Type B pancreatic cell (in vitro differentiated cells): Measurements from ENCODE around the gene TIMP1. TPM values are rescaled to one million over a fixed set of nuclear protein-coding genes. Genes with fewer than 3 reads are reported as not detected.

ENCODE experiments used
- DNase-seq: peaks from one replicate; pipeline ENCODE4 v3.0.0; 2021; ENCODE audit warnings: mixed read lengths; ENCODE audit not compliant: unreplicated experiment; ENCODE audit errors: extremely low spot score
- H3K27ac Mint-ChIP-seq: 2 replicates; pipeline ENCODE4 v1.8.0; 2021; ENCODE audit warnings: mild to moderate bottlenecking, mixed read lengths
- H3K27me3 Mint-ChIP-seq: 2 replicates; pipeline ENCODE4 v1.8.0; 2021; ENCODE audit warnings: mixed read lengths
- H3K36me3 Mint-ChIP-seq: 2 replicates; pipeline ENCODE4 v1.8.0; 2021; ENCODE audit warnings: mixed read lengths
- H3K4me1 Mint-ChIP-seq: one replicate; pipeline ENCODE4 v1.8.0; 2021; ENCODE audit warnings: mixed read lengths; ENCODE audit not compliant: unreplicated experiment
- H3K4me3 Mint-ChIP-seq: 2 replicates; pipeline ENCODE4 v1.8.0; 2021; ENCODE audit warnings: mild to moderate bottlenecking, mixed read lengths
- H3K9me3 Mint-ChIP-seq: 2 replicates; pipeline ENCODE4 v1.8.0; 2021; ENCODE audit warnings: mixed read lengths
- CTCF ChIP-seq: fragments of 200-600 bp; sonication (generic); conservative IDR thresholded peaks from 2 replicates; pipeline ENCODE4 v1.5.0; 2021; ENCODE audit warnings: antibody characterized with exemption, mild to moderate bottlenecking
- total RNA-seq: library from RNA; stranded (reverse); gene quantifications from 2 replicates; pipeline ENCODE4 v1.2.1, GENCODE V29; 2021; ENCODE audit warnings: low replicate concordance

TIMP1 gene
- total RNA-seq, 1 donor from 2014 or later = 95.4 TPM

GRCh38 chrX:47625365-47625764 is 43.1 kb downstream of the TIMP1 start:
- no peak for DNase-seq
- H3K27ac Mint-ChIP-seq = no peak overlapping the region

GRCh38 chrX:47628982-47629381 is 46.7 kb downstream of the TIMP1 start:
- Mint-ChIP-seq H3K9me3 (no peaks in the 10 kb centered on the region), H3K4me1 (no peaks in the 10 kb centered on the region), H3K4me3 (no peak overlapping the region), H3K27me3 (peaks cover 4% of the 10 kb centered on the region), H3K27ac (no peak overlapping the region), H3K36me3 (no peaks in the 10 kb centered on the region)
- TF ChIP-seq CTCF = no peak
- no peak for DNase-seq

More at GRCh38 chrX:47625365-47625764, 43.1 kb downstream of the TIMP1 start:
- Mint-ChIP-seq H3K4me1 (no peaks in the 10 kb centered on the region), H3K4me3 (no peak overlapping the region), H3K36me3 (no peaks in the 10 kb centered on the region), H3K27me3 (peaks cover 30% of the 10 kb centered on the region), H3K9me3 (no peaks in the 10 kb centered on the region)
- TF ChIP-seq CTCF = no peak

DNA sequence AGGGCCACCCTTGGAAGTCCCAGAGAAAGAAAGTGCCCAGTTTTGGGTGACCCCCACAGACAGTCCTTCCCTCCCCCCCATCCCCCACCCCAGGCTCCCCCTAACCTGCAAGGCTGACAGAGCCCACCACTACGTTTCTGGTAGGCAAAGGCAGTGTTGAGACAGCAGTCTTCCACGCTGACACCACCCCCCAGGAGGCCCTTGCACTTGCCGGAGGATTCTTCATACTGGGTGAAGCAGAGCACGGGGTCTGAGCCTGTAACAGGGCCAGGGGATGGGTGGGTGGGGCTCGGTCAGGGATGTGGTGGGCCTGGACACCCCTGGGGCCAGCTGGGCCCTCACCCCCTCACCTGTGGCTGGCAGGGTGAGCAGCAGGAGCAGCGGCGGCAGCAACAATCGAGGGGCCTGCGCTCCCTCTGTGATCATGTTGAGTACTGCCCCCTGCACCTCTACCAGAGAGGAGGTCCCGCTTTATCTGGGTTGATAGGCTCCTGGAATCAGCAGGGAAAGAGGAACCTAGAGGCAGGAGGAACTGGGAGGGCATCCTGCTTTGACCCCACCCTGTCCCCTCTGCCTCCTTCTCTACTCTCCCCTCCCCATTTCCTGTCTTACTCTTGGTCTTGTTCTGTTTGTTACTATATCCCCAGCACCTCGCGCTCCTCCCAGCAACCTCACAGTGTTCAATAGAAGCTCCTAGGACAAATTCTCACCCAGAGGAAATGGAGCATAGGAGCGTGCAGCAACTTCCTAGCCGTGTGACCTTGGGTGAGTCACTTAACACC is 47.4 kb downstream of the TIMP1 start, which contains the start of gene CFP:
TSS of gene CFP (minus strand) at position 512 of the 782 bp plus-strand sequence. CDS start at position 426, 86 bp downstream.
- Mint-ChIP-seq H3K9me3 (no peaks in the 10 kb centered on the region), H3K4me1 (no peaks in the 10 kb centered on the region), H3K4me3 (no peak within 1 kb of the TSS), H3K36me3 (no peaks in the 10 kb centered on the region), H3K27ac (no peak within 1 kb of the TSS), H3K27me3 (peaks cover 4% of the 10 kb centered on the region)
- no peak for TF ChIP-seq CTCF
- no peak for DNase-seq

DNA sequence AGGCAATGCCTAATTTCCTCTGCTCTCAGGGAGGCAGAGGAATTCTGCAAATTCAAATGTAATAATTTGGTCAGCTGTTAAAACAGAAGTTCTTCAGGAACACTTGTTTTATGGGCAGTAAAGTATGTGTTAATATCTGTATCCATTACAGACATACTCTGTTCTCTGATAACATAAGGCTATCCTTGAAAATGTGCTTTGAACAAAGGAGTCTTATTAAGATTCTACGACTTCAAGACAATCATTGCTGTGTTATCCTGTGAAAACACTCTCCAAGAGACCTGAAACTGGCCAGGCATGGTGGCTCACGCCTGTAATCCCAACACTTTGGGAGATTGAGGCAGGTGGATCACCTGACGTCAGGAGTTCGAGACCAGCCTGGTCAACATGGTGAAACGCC is 49.4 kb downstream of the TIMP1 start:
- Mint-ChIP-seq H3K4me1 (no peaks in the 10 kb centered on the region), H3K27ac (no peak overlapping the region), H3K9me3 (no peaks in the 10 kb centered on the region), H3K36me3 (no peaks in the 10 kb centered on the region), H3K27me3 (no peaks in the 10 kb centered on the region), H3K4me3 (no peak overlapping the region)
- no peak for DNase-seq
- no peak for TF ChIP-seq CTCF

DNA sequence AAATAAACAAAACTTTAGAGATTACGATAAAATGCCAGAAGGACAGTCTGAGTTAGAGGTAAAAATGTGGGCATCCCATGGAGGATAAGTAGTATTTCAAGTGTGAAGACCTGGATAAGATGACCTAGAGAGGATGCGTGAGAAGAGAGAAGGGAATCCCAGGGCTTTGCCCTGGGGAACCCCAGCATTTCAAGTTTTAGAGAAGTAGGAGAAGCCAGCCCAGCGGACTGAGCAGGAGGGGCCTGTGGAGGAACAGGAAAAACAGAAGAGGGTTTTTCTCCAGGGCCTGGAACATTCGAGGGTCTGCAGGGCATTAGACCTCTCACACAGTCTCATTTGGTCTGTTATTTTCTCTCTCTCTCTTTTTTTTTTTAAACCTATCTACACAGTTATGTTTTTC is 50.4 kb downstream of the TIMP1 start:
- Mint-ChIP-seq H3K4me1 (no peaks in the 10 kb centered on the region), H3K36me3 (no peaks in the 10 kb centered on the region), H3K4me3 (no peak overlapping the region), H3K27me3 (no peaks in the 10 kb centered on the region), H3K9me3 (no peaks in the 10 kb centered on the region), H3K27ac (no peak overlapping the region)
- no peak for TF ChIP-seq CTCF
- no peak for DNase-seq
